ENCODE results near the gene MPI. TPM values are rescaled to one million over a fixed set of nuclear protein-coding genes. Genes with fewer than 3 reads are reported as not detected.

Gene MPI
- total RNA-seq, 2 experiments from 2014 or later, result 67.1 to 74.3 TPM

- peaks cover 32% of the 10 kb centered on the region for H3K4me1 Mint-ChIP-seq (ENCODE audit: low read depth)
- DNase-seq, result no peak
- peak overlapping the region; percentile 84 for H3K27ac Mint-ChIP-seq
- ChIA-PET POLR2A (interaction anchor here (1.2 to 1.9 kb wide), 5 partner anchors 11 to 80 kb away, joined by 3 to 9 read pairs (median 4); partner anchors contain the start of genes COX5A, MPI and SCAMP2), CTCF (interaction anchor here (0.9 to 1.7 kb wide), 14 partner anchors 9 to 227 kb away, joined by 3 to 11 read pairs (median 4); partner anchors contain the start of gene ULK3)
- intact Hi-C loops (cut with micrococcal nuclease), result no loop called here
- no peaks in the 10 kb centered on the region for H3K27me3 Mint-ChIP-seq
- peak; percentile 34 for ATAC-seq
- no peaks in the 10 kb centered on the region for H3K9me3 Mint-ChIP-seq
- TF ChIP-seq CTCF (IDR thresholded peaks at IDR 0.05), result no peak
- H3K36me3 Mint-ChIP-seq (ENCODE audit: low read depth), result peaks cover 6% of the 10 kb centered on the region
- H3K4me3 Mint-ChIP-seq, result no peak overlapping the region
These were observed 31.5 kb upstream of the MPI start for GRCh38 chr15:74858369-74858740.

GRCh38 chr15:74863239-74864056, 26.4 kb upstream of the MPI start:
- DNase-seq (peak; percentile 56), ATAC-seq (peak; percentile 81)
- intact Hi-C loops (cut with micrococcal nuclease), result no loop called here
- Mint-ChIP-seq H3K27me3 (no peaks in the 10 kb centered on the region), H3K4me1 (ENCODE audit: low read depth) (peaks cover 52% of the 10 kb centered on the region), H3K36me3 (ENCODE audit: low read depth) (peaks cover 28% of the 10 kb centered on the region), H3K4me3 (no peak overlapping the region), H3K27ac (peak overlapping the region; percentile 72), H3K9me3 (no peaks in the 10 kb centered on the region)
- no peak for TF ChIP-seq CTCF (IDR thresholded peaks at IDR 0.05)
- ChIA-PET POLR2A (no interaction called here), CTCF (interaction anchor here (1.0 to 1.8 kb wide), 3 partner anchors 38 to 232 kb away, joined by 3 to 7 read pairs (median 6); no protein-coding TSS in a partner anchor)

GRCh38 chr15:74864296-74864695, 25.5 kb upstream of the MPI start:
- peaks cover 48% of the 10 kb centered on the region for H3K4me1 Mint-ChIP-seq (ENCODE audit: low read depth)

GRCh38 chr15:74865316-74865715, 24.5 kb upstream of the MPI start:
- TF ChIP-seq CTCF (IDR thresholded peaks at IDR 0.05), result no peak
- Mint-ChIP-seq H3K9me3 (no peaks in the 10 kb centered on the region), H3K4me3 (no peak overlapping the region), H3K27me3 (no peaks in the 10 kb centered on the region), H3K4me1 (ENCODE audit: low read depth) (peaks cover 52% of the 10 kb centered on the region), H3K27ac (peak overlapping the region; percentile 64), H3K36me3 (ENCODE audit: low read depth) (peaks cover 31% of the 10 kb centered on the region)
- ChIA-PET POLR2A (interaction anchor here (0.7 kb wide), 1 partner anchor 23 kb away, joined by 4 read pairs; no protein-coding TSS in a partner anchor), CTCF (no interaction called here)
- no peak for DNase-seq
- intact Hi-C loops (cut with micrococcal nuclease), result no loop called here
- no peak for ATAC-seq

More at GRCh38 chr15:74864296-74864695, 25.5 kb upstream of the MPI start:
- DNase-seq, result no peak
- H3K27me3 Mint-ChIP-seq, result no peaks in the 10 kb centered on the region
- no peak for TF ChIP-seq CTCF (IDR thresholded peaks at IDR 0.05)
- ChIA-PET CTCF (interaction anchor here (1.0 to 1.8 kb wide), 2 partner anchors 37 to 233 kb away, joined by 3 to 7 read pairs; no protein-coding TSS in a partner anchor), POLR2A (no interaction called here)
- H3K9me3 Mint-ChIP-seq, result no peaks in the 10 kb centered on the region
- H3K4me3 Mint-ChIP-seq, result no peak overlapping the region
- no peak for ATAC-seq
- peaks cover 29% of the 10 kb centered on the region for H3K36me3 Mint-ChIP-seq (ENCODE audit: low read depth)
- H3K27ac Mint-ChIP-seq, result peak overlapping the region; percentile 8
- intact Hi-C loops (cut with micrococcal nuclease), result no loop called here

GRCh38 chr15:74866090-74866489, 23.8 kb upstream of the MPI start:
- POLR2A ChIA-PET, result no interaction called here
- CTCF ChIA-PET, result no interaction called here

More at GRCh38 chr15:74866090-74866489, 23.8 kb upstream of the MPI start:
- H3K27me3 Mint-ChIP-seq, result no peaks in the 10 kb centered on the region
- no peak overlapping the region for H3K4me3 Mint-ChIP-seq
- ATAC-seq (no peak), DNase-seq (no peak)
- H3K9me3 Mint-ChIP-seq, result no peaks in the 10 kb centered on the region
- TF ChIP-seq CTCF (IDR thresholded peaks at IDR 0.05), result no peak
- peaks cover 36% of the 10 kb centered on the region for H3K36me3 Mint-ChIP-seq (ENCODE audit: low read depth)
- intact Hi-C loops (cut with micrococcal nuclease), result no loop called here
- H3K4me1 Mint-ChIP-seq (ENCODE audit: low read depth), result peaks cover 60% of the 10 kb centered on the region
- H3K27ac Mint-ChIP-seq, result peak overlapping the region; percentile 6
